Activated T-helper 17 cell treated with anti-CD3 and anti-CD28 coated beads, Interleukin-2, amount 50 U/mL, for 72 hours (primary cell): ENCODE data around the gene ACAD11. TPM values are rescaled to one million over a fixed set of nuclear protein-coding genes. Genes with fewer than 3 reads are reported as not detected.

Experiments
- ATAC-seq: fragments of 150-1000 bp; cut with Tn5 transposase; replicated peaks from 2 replicates; pipeline ENCODE4 v1.10.0; 2021; ENCODE audit warnings: mild to moderate bottlenecking, moderate library complexity
- H3K27ac Mint-ChIP-seq: one replicate; pipeline ENCODE4 v1.8.0; 2022; ENCODE audit warnings: mixed read lengths
- H3K27me3 Mint-ChIP-seq: one replicate; pipeline ENCODE4 v1.8.0; 2022; ENCODE audit warnings: mixed read lengths
- H3K36me3 Mint-ChIP-seq: one replicate; pipeline ENCODE4 v1.8.0; 2022; ENCODE audit warnings: low read depth, mild to moderate bottlenecking, mixed read lengths
- H3K4me1 Mint-ChIP-seq: one replicate; pipeline ENCODE4 v1.8.0; 2022; ENCODE audit warnings: mixed read lengths
- H3K4me3 Mint-ChIP-seq: one replicate; pipeline ENCODE4 v1.8.0; 2022; ENCODE audit warnings: mild to moderate bottlenecking, mixed read lengths
- H3K9me3 Mint-ChIP-seq: one replicate; pipeline ENCODE4 v1.8.0; 2022; ENCODE audit warnings: mixed read lengths
- total RNA-seq, 2 donors: library from RNA; stranded (reverse); gene quantifications; one replicate each; pipeline ENCODE4 v1.2.3, GENCODE V29; 2022

The ACAD11 gene
- total RNA-seq, 2 donors from 2014 or later: 10.7 to 20.2 TPM

GRCh38 chr3:132509096-132509495 lies 150.5 kb downstream of the ACAD11 start:
- Mint-ChIP-seq H3K36me3 (peaks cover 97% of the 10 kb centered on the region), H3K9me3 (no peaks in the 10 kb centered on the region), H3K4me3 (no peak overlapping the region), H3K27me3 (no peaks in the 10 kb centered on the region), H3K4me1 (no peaks in the 10 kb centered on the region), H3K27ac (no peak overlapping the region)
- ATAC-seq: no peak

Other genes starting within 250 kb of the ACAD11 start
- gene DNAJC13, start 242.3 kb downstream of the ACAD11 start, total RNA-seq: 10 to 100 TPM; 27.7 to 37.9 TPM
- gene ACKR4, start 62.5 kb downstream of the ACAD11 start, total RNA-seq: under 1 TPM in 1 of 2 donors, not detected in 1; 0.21 TPM
- gene UBA5, start 520 bp upstream of the ACAD11 start, total RNA-seq: 10 to 100 TPM; 41.8 to 61.6 TPM
- 10 to 100 TPM; 15.6 to 35.5 TPM for gene NPHP3, start 62.6 kb upstream of the ACAD11 start, total RNA-seq